ENCODE data around the gene SCRG1.

The SCRG1 gene

GRCh38 chr4:173371292-173372192 is 27.4 kb downstream of the SCRG1 start:
- in situ Hi-C loops (cut with HindIII; ENCODE audit: low sequenced_read_pairs) = no loop called here

DNA sequence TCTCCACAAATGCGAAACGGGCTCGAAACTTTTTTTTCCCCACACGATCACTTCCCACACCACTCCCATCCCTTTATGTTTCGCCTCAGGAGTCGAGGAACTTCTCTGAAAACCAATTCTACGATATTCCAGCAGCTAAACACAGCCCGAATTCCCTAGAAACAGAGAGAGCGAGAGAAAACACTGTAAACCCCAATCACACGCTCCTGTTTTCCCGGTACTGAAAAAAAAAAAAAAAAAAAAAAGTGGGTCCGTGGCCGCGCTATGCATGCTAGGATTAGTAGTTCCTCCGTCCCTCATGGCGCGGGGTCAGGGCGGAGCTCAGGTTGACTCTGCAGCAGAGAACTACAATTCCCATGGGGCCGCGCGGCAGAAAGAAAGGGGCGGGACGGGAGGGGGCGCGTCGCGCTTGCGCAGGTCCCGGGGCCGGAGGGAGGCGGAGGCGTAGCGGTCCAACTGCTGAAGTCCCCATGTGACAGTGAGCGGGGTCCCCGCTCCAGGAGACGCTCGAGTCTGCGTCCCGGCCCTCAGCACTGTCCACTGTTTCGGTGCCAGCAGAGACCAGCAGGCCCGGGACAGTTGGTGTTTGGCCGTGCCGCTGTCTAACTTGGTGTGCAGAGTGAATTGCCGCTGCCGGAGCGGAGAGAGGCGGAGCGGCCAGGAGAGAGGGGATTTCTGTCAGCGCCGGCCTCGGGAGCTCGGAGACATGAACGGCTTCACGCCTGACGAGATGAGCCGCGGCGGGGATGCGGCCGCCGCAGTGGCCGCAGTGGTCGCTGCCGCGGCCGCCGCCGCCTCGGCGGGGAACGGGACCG is 28.2 kb downstream of the SCRG1 start, which contains the start of gene SAP30:
SAP30 (plus strand) TSS at position 478 of the 815 bp plus-strand sequence; CDS start at position 707, 229 bp downstream.
- DNase-seq (ENCODE audit: low read depth) = peak; percentile 95
- no peak for TF ChIP-seq CTCF (IDR thresholded peaks at IDR 0.05; ENCODE audit: low read depth, low read length, missing control alignments)
- H3K4me3 ChIP-seq (ENCODE audit: low read depth, low read length) = peak within 1 kb of the TSS; percentile 95

More at GRCh38 chr4:173371292-173372192, 27.4 kb downstream of the SCRG1 start:
- no peak for TF ChIP-seq CTCF (IDR thresholded peaks at IDR 0.05; ENCODE audit: low read depth, low read length, missing control alignments)
- DNase-seq (ENCODE audit: low read depth) = no peak
- H3K4me3 ChIP-seq (ENCODE audit: low read depth, low read length) = peak overlapping the region; percentile 95

GRCh38 chr4:173370130-173370476 is 28.8 kb downstream of the SCRG1 start:
- in situ Hi-C loops (cut with HindIII; ENCODE audit: low sequenced_read_pairs) = no loop called here
- no peak for DNase-seq (ENCODE audit: low read depth)
- peak overlapping the region; percentile 95 for H3K4me3 ChIP-seq (ENCODE audit: low read depth, low read length)
- TF ChIP-seq CTCF (IDR thresholded peaks at IDR 0.05; ENCODE audit: low read depth, low read length, missing control alignments) = no peak

More for the DNA sequence above, 28.2 kb downstream of the SCRG1 start, which contains the start of gene SAP30:
- in situ Hi-C loops (cut with HindIII; ENCODE audit: low sequenced_read_pairs) = no loop called here

GRCh38 chr4:173367946-173368345 is 31.0 kb downstream of the SCRG1 start:
- in situ Hi-C loops (cut with HindIII; ENCODE audit: low sequenced_read_pairs) = no loop called here
- peak overlapping the region; percentile 25 for H3K4me3 ChIP-seq (ENCODE audit: low read depth, low read length)
- no peak for TF ChIP-seq CTCF (IDR thresholded peaks at IDR 0.05; ENCODE audit: low read depth, low read length, missing control alignments)

GRCh38 chr4:173367285-173367684 is 31.6 kb downstream of the SCRG1 start:
- no peak for TF ChIP-seq CTCF (IDR thresholded peaks at IDR 0.05; ENCODE audit: low read depth, low read length, missing control alignments)
- no peak for DNase-seq (ENCODE audit: low read depth)
- no peak overlapping the region for H3K4me3 ChIP-seq (ENCODE audit: low read depth, low read length)
- in situ Hi-C loops (cut with HindIII; ENCODE audit: low sequenced_read_pairs) = no loop called here

More at GRCh38 chr4:173367946-173368345, 31.0 kb downstream of the SCRG1 start:
- no peak for DNase-seq (ENCODE audit: low read depth)

- TF ChIP-seq CTCF (IDR thresholded peaks at IDR 0.05; ENCODE audit: low read depth, low read length, missing control alignments) = no peak
- no peak overlapping the region for H3K4me3 ChIP-seq (ENCODE audit: low read depth, low read length)
- DNase-seq (ENCODE audit: low read depth) = no peak
- in situ Hi-C loops (cut with HindIII; ENCODE audit: low sequenced_read_pairs) = no loop called here
These were observed 33.4 kb downstream of the SCRG1 start for GRCh38 chr4:173365359-173365996.

All from astrocyte of the cerebellum (primary cell).